ENCODE results near the gene RPL27A.
"Not testable (repeated sequence)": the region's sequence is repeated elsewhere in the genome, so short reads cannot be mapped to it uniquely, and the experiment has no call there.

The RPL27A gene

GRCh38 chr11:8682303-8683114, at the start of gene RPL27A, which contains the start of gene TRIM66:
TSS of gene RPL27A (plus strand) at chr11:8682792. CDS start at chr11:8682814, 22 bp downstream.
TSS of gene TRIM66 (minus strand) at chr11:8682665. CDS start at chr11:8672274, 10,391 bp downstream.
- DNase-seq (ENCODE audit: low read depth), result peak; percentile 99

- no peak for DNase-seq (ENCODE audit: low read depth)
These were observed 48.1 kb upstream of the RPL27A start for GRCh38 chr11:8634498-8634897.

- no peak for DNase-seq (ENCODE audit: low read depth)
These were observed 46.5 kb upstream of the RPL27A start for GRCh38 chr11:8636127-8636526.

- no peak for DNase-seq (ENCODE audit: low read depth)
These were observed 44.3 kb upstream of the RPL27A start for GRCh38 chr11:8638300-8638699.

GRCh38 chr11:8639655-8640054, 42.9 kb upstream of the RPL27A start:
- DNase-seq (ENCODE audit: low read depth), result no peak

- DNase-seq (ENCODE audit: low read depth), result no peak
These were observed 42.2 kb upstream of the RPL27A start for GRCh38 chr11:8640267-8640906.

GRCh38 chr11:8641332-8641731, 41.3 kb upstream of the RPL27A start:
- DNase-seq (ENCODE audit: low read depth), result no peak

GRCh38 chr11:8642196-8642841, 40.3 kb upstream of the RPL27A start:
- no peak for DNase-seq (ENCODE audit: low read depth)

GRCh38 chr11:8646873-8647272, 35.7 kb upstream of the RPL27A start:
- DNase-seq (ENCODE audit: low read depth), result no peak

- DNase-seq (ENCODE audit: low read depth), result no peak
These were observed 33.2 kb upstream of the RPL27A start for GRCh38 chr11:8649361-8649760.

GRCh38 chr11:8650401-8650990, 32.1 kb upstream of the RPL27A start:
- no peak for DNase-seq (ENCODE audit: low read depth)

- DNase-seq (ENCODE audit: low read depth), result no peak
These were observed 30.5 kb upstream of the RPL27A start for GRCh38 chr11:8652140-8652539.

- no peak for DNase-seq (ENCODE audit: low read depth)
These were observed 28.1 kb upstream of the RPL27A start for GRCh38 chr11:8654503-8654902.

- DNase-seq (ENCODE audit: low read depth), result no peak
These were observed 26.3 kb upstream of the RPL27A start for GRCh38 chr11:8656291-8656690.

- DNase-seq (ENCODE audit: low read depth), result no peak
These were observed 24.1 kb upstream of the RPL27A start for GRCh38 chr11:8658321-8659057.

GRCh38 chr11:8661001-8661795, 21.4 kb upstream of the RPL27A start:
- DNase-seq (ENCODE audit: low read depth), result no peak

- no peak for DNase-seq (ENCODE audit: low read depth)
These were observed 17.4 kb upstream of the RPL27A start for GRCh38 chr11:8665222-8665621.

GRCh38 chr11:8670081-8670480, 12.5 kb upstream of the RPL27A start:
- not testable (repeated sequence) for DNase-seq (ENCODE audit: low read depth)

- DNase-seq (ENCODE audit: low read depth), result no peak
These were observed 11.4 kb upstream of the RPL27A start for GRCh38 chr11:8671193-8671612.

GRCh38 chr11:8671651-8672062, 10.9 kb upstream of the RPL27A start:
- no peak for DNase-seq (ENCODE audit: low read depth)

GRCh38 chr11:8672346-8672745, 10.2 kb upstream of the RPL27A start:
- DNase-seq (ENCODE audit: low read depth), result no peak
